Neural cell (in vitro differentiated cells): ENCODE results near the gene PLXDC1.

ENCODE experiments used
- CTCF ChIP-seq: fragments of 450-650 bp; IDR thresholded peaks from 2 replicates; pipeline ENCODE4 v1.5.1; 2014; ENCODE audit warnings: antibody characterized with exemption, mild to moderate bottlenecking, moderate library complexity; ENCODE audit not compliant: poor library complexity, severe bottlenecking
- EP300 ChIP-seq: fragments of 450-650 bp; conservative IDR thresholded peaks from 2 replicates; pipeline ENCODE4 v1.6.1; 2014; ENCODE audit warnings: antibody characterized with exemption, mild to moderate bottlenecking, moderate library complexity; ENCODE audit not compliant: poor library complexity, severe bottlenecking
- EZH2 ChIP-seq: fragments of 200-600, 300-800 bp; shearing (Covaris generic), sonication (generic); IDR thresholded peaks from 2 replicates; pipeline ENCODE4 v1.6.1; 2014; ENCODE audit warnings: antibody characterized with exemption, low read length, borderline replicate concordance, mild to moderate bottlenecking; ENCODE audit not compliant: insufficient read depth, poor library complexity, severe bottlenecking
- MXI1 ChIP-seq: fragments of 450-650 bp; conservative IDR thresholded peaks from 2 replicates; pipeline ENCODE4 v1.6.1; 2014; ENCODE audit warnings: antibody characterized with exemption, mild to moderate bottlenecking; ENCODE audit not compliant: poor library complexity, severe bottlenecking
- RAD21 ChIP-seq: fragments of 450-650 bp; conservative IDR thresholded peaks from 2 replicates; pipeline ENCODE4 v1.6.1; 2014; ENCODE audit warnings: antibody characterized with exemption, mild to moderate bottlenecking, moderate library complexity
- TAF1 ChIP-seq: IDR thresholded peaks from 2 replicates; pipeline ENCODE4 v1.6.1; 2012; ENCODE audit warnings: low read depth

DNA sequence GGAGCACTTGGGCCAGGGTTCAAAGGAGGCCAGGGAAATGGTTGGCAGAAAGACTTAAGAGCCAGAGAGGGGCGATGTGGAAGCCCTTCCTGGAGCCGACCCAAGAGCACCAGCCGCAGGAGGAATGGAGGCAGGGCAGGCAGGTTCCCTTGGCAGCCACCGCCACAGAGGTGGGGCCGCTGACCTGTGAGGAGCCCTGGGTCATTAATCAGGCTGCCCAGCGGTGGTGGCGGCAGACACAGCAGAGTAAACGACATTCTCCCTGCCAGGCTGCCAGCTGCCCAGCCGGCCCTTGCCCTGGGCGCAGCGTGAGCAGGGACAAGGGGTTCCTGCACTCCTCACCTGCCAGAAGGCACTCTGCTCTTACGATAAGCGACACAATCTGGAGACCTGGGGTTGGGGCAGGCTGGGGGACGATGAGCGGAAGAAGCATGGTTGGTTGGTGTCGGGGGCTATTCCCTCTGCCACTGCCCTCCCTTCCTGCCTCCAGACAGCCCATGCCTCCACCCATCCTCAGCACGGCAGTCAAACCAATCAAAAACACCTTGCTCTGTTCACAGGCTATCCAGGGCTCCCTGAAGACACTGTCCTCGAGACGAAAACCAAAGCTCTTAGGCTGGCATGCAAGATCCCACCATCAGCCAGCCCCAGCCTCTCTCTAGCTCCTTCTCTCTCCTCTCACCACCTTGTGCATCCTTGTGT, 40.9 kb downstream of the PLXDC1 start:
- TF ChIP-seq CTCF (no peak), EZH2 (no peak), MXI1 (no peak), RAD21 (no peak), EP300 (no peak), TAF1 (no peak)
